Esophagus muscularis mucosa (tissue), 3 donors: Measurements from ENCODE around the gene WSB1.

ENCODE experiments used
- POLR2AphosphoS5 ChIP-seq, 2 donors: sonication (generic); formaldehyde crosslinking; IDR thresholded peaks; one replicate each; pipeline ENCODE4 v1.6.1; 2017; ENCODE audit warnings: antibody characterized with exemption in 2 of 2
- TF ChIP-seq, protein P1 (sequence below), 3 experiments: fragments of 200-600 bp in 2 of 3; fragments of 450-650 bp in 1 of 3; sonication (generic) in 2 of 3; IDR thresholded peaks; one replicate each; pipeline ENCODE4 v1.5.1; 2017 to 2019; ENCODE audit warnings: antibody characterized with exemption in 3 of 3, mild to moderate bottlenecking in 2 of 3, moderate library complexity in 1 of 3

GRCh38 chr17:27353461-27354050 lies 59.6 kb downstream of the WSB1 start:
- peak; percentile 95 to 98 for TF ChIP-seq POLR2AphosphoS5 (IDR thresholded peaks at IDR 0.05)
- TF ChIP-seq, protein P1, sequence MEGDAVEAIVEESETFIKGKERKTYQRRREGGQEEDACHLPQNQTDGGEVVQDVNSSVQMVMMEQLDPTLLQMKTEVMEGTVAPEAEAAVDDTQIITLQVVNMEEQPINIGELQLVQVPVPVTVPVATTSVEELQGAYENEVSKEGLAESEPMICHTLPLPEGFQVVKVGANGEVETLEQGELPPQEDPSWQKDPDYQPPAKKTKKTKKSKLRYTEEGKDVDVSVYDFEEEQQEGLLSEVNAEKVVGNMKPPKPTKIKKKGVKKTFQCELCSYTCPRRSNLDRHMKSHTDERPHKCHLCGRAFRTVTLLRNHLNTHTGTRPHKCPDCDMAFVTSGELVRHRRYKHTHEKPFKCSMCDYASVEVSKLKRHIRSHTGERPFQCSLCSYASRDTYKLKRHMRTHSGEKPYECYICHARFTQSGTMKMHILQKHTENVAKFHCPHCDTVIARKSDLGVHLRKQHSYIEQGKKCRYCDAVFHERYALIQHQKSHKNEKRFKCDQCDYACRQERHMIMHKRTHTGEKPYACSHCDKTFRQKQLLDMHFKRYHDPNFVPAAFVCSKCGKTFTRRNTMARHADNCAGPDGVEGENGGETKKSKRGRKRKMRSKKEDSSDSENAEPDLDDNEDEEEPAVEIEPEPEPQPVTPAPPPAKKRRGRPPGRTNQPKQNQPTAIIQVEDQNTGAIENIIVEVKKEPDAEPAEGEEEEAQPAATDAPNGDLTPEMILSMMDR (IDR thresholded peaks at IDR 0.05): peak in 2 of 3 experiments; percentile 99
